HG02798 (cell line): Measurements from ENCODE around the gene TMC7.
"Not testable (repeated sequence)": the region's sequence is repeated elsewhere in the genome, so short reads cannot be mapped to it uniquely, and the experiment has no call there.

Experiments
- ATAC-seq: cut with Tn5 transposase; IDR thresholded peaks from one replicate; pipeline ENCODE4 v1.9.1; 2021; ENCODE audit warnings: mild to moderate bottlenecking; ENCODE audit not compliant: unreplicated experiment, poor library complexity

TMC7 gene

GRCh38 chr16:18983565-18984434, at the start of gene TMC7:
Gene TMC7, plus strand, starts transcription at chr16:18983934. Its CDS starts 130 bp downstream, at chr16:18984064.
- ATAC-seq = no peak

- ATAC-seq = no peak
Observed at GRCh38 chr16:18936727-18937340, 46.9 kb upstream of the TMC7 start.

GRCh38 chr16:18937390-18937789, 46.3 kb upstream of the TMC7 start:
- no peak for ATAC-seq

- ATAC-seq = no peak
Observed at GRCh38 chr16:18938986-18939385, 44.7 kb upstream of the TMC7 start.

- ATAC-seq = no peak
Observed at GRCh38 chr16:18941471-18941870, 42.3 kb upstream of the TMC7 start.

GRCh38 chr16:18942061-18942460, 41.7 kb upstream of the TMC7 start:
- ATAC-seq = no peak

- ATAC-seq = no peak
Observed at GRCh38 chr16:18943414-18943813, 40.3 kb upstream of the TMC7 start.

GRCh38 chr16:18945233-18945632, 38.5 kb upstream of the TMC7 start:
- ATAC-seq = no peak

GRCh38 chr16:18948372-18949020, 35.2 kb upstream of the TMC7 start:
- no peak for ATAC-seq

- no peak for ATAC-seq
Observed at GRCh38 chr16:18950469-18951185, 33.1 kb upstream of the TMC7 start.

GRCh38 chr16:18953547-18953946, 30.2 kb upstream of the TMC7 start:
- ATAC-seq = no peak

GRCh38 chr16:18955874-18956580, 27.7 kb upstream of the TMC7 start:
- peak; percentile 46 for ATAC-seq

GRCh38 chr16:18956658-18957241, 27.0 kb upstream of the TMC7 start:
- ATAC-seq = not testable (repeated sequence)

GRCh38 chr16:18958621-18959029, 25.1 kb upstream of the TMC7 start:
- ATAC-seq = no peak

GRCh38 chr16:18959031-18959505, 24.7 kb upstream of the TMC7 start:
- ATAC-seq = no peak

GRCh38 chr16:18965555-18965954, 18.2 kb upstream of the TMC7 start:
- no peak for ATAC-seq

GRCh38 chr16:18966791-18967190, 16.9 kb upstream of the TMC7 start:
- ATAC-seq = no peak

- peak; percentile 60 for ATAC-seq
Observed at GRCh38 chr16:18969050-18969854, 14.5 kb upstream of the TMC7 start.

- no peak for ATAC-seq
Observed at GRCh38 chr16:18969855-18970240, 13.9 kb upstream of the TMC7 start.
